GM12865 (cell line): ENCODE data around the gene FAM222B.

Source experiments
- DNase-seq: peaks from one replicate; pipeline ENCODE4 v3.0.0; 2010; ENCODE audit warnings: low read depth
- H3K4me3 ChIP-seq: 2 replicates; pipeline ENCODE4 v1.5.1; 2011; ENCODE audit warnings: mild to moderate bottlenecking, low read depth, low read length, control low read depth
- TF ChIP-seq, protein P1 (sequence below): IDR thresholded peaks from 2 replicates; pipeline ENCODE4 v1.5.1; 2011; ENCODE audit warnings: low read length, control low read depth, low read depth, inconsistent platforms; ENCODE audit not compliant: insufficient read depth; ENCODE audit errors: missing control alignments

FAM222B gene

DNA sequence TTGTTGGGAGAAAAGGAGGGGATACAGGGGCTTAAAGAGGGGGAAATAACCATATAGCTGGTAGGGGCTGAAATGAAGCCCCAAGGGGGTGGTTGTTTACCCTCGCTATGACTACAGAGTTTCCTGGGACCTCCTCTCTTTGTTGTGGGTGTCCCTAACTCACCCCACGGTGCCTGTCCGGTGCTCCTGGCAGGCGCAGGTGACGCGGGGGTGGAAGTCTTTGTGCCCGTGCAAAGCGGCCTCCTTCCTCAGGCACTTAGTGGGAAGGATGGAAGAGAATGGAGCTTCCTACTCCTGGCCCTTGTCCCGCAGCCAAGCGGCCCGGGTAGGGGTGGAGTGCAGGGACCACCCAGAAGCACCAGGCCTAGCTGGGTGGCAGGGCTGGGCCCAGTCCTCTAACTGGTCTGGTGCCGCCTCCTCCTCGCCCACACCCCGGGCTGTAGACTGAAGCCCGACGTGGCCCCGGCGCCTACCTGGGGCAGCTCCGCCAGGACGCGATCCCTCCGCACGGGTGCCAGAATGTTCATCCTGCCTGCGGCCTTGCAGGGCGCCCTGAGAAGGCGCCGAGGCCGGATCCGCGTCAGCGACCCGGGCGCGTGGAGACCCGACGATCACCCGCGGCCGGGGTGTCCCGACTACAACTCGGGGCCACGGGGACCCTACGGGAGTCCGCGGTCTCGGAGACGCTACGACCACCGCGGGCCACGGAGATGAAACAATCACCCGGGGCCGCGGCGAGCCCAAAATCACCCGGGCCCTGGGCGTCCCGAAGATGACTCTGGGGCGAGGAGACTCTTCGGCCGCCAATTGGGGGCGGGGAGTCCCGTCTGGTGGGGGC, 125.6 kb downstream of the FAM222B start:
- TF ChIP-seq, protein P1, sequence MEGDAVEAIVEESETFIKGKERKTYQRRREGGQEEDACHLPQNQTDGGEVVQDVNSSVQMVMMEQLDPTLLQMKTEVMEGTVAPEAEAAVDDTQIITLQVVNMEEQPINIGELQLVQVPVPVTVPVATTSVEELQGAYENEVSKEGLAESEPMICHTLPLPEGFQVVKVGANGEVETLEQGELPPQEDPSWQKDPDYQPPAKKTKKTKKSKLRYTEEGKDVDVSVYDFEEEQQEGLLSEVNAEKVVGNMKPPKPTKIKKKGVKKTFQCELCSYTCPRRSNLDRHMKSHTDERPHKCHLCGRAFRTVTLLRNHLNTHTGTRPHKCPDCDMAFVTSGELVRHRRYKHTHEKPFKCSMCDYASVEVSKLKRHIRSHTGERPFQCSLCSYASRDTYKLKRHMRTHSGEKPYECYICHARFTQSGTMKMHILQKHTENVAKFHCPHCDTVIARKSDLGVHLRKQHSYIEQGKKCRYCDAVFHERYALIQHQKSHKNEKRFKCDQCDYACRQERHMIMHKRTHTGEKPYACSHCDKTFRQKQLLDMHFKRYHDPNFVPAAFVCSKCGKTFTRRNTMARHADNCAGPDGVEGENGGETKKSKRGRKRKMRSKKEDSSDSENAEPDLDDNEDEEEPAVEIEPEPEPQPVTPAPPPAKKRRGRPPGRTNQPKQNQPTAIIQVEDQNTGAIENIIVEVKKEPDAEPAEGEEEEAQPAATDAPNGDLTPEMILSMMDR, result no peak
- no peak for DNase-seq
- no peak overlapping the region for H3K4me3 ChIP-seq

DNA sequence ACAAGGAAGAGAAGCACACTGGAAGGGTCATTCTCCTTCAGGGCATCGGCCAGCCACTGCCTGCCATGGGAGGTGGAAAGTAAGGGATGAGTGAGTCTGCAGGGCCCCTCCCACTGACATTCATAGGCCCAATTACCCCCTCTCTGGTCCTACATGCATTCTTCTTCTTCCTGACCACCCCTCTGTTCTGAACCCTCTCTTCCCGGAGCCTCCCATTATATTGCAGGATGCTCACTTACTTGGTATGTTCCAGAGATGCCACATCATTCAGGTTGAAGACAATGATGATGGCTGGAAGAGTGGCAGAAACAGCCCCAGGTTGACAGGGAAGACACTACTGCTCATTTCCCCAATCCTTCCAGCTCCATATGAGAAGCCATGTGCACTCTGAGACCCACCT, 127.4 kb downstream of the FAM222B start:
- no peak overlapping the region for H3K4me3 ChIP-seq
- TF ChIP-seq, protein P1, result no peak
- DNase-seq, result no peak

DNA sequence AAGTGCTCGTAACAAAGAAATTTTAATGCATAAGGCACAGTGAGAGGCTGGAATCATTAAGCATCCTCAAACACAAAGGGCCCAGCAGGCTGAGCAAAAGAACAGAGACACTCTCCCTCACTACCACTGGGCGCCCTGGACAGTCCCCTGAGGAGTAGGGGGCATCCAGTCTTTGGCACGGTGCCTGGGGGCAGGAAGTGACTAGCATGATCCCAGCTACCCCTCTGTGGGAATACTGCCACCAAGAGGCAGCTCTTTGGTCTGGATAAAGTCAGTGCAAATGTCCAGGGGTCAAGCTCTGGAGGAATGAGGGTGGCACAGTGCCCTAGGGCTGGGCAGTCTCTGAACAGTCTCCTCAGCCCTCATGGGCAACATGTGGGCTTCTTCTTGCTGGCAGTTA, 128.3 kb downstream of the FAM222B start:
- DNase-seq, result no peak
- TF ChIP-seq, protein P1, result no peak
- no peak overlapping the region for H3K4me3 ChIP-seq

DNA sequence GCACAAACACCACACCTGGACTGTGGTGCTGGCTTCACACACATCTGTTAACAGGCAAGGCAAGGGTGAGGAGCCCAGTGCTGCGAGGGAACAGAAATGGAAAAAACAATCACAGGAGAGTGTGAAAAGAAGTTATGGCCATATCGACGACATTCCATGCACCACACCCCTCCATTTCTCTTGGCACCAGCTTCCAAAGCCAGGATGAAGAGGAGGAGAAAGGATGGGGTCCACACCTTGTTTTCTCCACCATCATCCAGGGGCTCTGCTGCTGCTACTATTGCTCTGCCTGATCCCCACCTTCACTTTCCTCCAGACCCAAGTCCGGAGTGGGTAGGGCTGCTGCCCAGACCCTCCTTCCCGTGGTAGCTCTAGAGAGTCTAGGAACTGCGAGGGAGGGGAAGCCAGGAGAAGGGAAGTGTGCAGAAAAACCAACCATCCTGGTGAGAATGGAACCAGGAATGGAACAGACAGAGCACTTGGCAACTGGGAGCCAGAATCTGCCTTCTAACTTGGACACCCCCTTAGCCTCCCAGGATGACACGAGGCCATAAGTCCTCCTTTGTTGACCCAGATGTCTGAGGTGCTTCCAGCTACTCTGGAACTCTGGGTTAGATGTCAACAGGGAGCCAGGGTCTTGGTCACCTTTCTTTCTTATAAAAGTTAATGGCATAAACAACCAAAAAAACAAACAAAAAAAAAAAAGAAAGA, 129.7 kb downstream of the FAM222B start:
- TF ChIP-seq, protein P1, result no peak
- no peak overlapping the region for H3K4me3 ChIP-seq
- no peak for DNase-seq

DNA sequence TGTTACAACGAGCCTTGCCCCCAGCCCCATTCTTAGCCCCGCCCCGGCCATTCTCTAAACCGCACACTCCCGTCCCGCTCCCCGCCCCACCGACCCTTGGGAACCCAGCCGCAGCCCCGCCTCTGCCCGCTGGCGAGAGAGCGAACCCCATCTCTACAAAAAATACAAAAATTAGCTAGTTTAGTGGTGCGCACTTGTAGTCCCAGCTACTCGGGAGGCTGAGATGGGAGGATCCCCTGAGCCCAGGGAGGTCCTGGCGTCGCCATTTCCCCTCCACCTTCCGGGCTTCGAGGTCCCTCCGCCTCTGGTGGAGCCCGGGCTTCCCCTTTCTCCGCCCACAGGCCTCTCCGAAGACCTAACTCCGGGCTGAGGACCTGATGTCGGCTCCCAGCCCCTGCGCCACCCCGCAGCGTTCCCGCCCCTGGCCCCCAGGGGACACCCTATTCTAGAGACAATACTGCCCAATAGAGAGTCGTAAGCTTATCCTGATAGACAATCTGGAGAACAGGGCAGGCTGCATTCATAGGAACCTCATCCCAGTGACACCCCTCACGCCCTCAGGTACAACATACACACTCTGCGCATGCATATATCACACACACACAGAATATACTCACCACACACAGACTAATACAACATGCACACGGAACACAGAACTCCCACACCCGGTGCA, 130.4 kb downstream of the FAM222B start:
- H3K4me3 ChIP-seq, result peak overlapping the region; percentile 89
- TF ChIP-seq, protein P1, result peak; percentile 8

DNA sequence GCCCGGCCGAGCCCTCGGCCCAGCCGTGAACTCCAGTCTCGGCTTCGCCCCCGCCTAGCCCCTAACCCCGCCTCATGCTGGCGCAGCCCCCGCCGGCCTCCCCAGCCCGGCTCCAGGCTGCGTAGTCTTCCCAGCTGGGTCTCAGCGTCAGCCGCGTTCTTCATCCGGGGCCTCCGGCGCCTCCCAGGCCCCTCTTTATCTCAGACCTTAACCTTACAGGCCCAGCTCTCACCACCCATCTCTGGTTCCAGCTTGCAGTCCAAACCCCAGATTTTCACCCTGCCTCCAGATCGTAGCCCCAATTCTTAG, 130.9 kb downstream of the FAM222B start, which contains the start of gene PROCA1:
Gene PROCA1 (minus strand): TSS at position 166 of the 309 bp plus-strand sequence. CDS start 228 bp downstream, outside the sequence.
- no peak for DNase-seq
- TF ChIP-seq, protein P1, result no peak
- H3K4me3 ChIP-seq, result peak within 1 kb of the TSS; percentile 89

More for the DNA sequence above, 130.4 kb downstream of the FAM222B start:
- DNase-seq, result peak; percentile 81
